ENCODE data around the gene MRC2. TPM values are rescaled to one million over a fixed set of nuclear protein-coding genes. Genes with fewer than 3 reads are reported as not detected.

Gene MRC2
- polyA plus RNA-seq, 1 experiment = 271 TPM

- no peak for DNase-seq (ENCODE audit: low read depth)
- Histone ChIP-seq H3K36me3 (ENCODE audit: control insufficient read depth, insufficient read depth, low read length) (no peaks in the 10 kb centered on the region), H3K4me3 (ENCODE audit: low read depth, low read length) (no peak overlapping the region), H3K27me3 (ENCODE audit: control insufficient read depth, insufficient read depth, low read length) (no peaks in the 10 kb centered on the region)
- CTCF ChIA-PET = no interaction called here
- TF ChIP-seq, protein P1, sequence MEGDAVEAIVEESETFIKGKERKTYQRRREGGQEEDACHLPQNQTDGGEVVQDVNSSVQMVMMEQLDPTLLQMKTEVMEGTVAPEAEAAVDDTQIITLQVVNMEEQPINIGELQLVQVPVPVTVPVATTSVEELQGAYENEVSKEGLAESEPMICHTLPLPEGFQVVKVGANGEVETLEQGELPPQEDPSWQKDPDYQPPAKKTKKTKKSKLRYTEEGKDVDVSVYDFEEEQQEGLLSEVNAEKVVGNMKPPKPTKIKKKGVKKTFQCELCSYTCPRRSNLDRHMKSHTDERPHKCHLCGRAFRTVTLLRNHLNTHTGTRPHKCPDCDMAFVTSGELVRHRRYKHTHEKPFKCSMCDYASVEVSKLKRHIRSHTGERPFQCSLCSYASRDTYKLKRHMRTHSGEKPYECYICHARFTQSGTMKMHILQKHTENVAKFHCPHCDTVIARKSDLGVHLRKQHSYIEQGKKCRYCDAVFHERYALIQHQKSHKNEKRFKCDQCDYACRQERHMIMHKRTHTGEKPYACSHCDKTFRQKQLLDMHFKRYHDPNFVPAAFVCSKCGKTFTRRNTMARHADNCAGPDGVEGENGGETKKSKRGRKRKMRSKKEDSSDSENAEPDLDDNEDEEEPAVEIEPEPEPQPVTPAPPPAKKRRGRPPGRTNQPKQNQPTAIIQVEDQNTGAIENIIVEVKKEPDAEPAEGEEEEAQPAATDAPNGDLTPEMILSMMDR (IDR thresholded peaks at IDR 0.05; ENCODE audit: insufficient read depth, low read depth, low read length) = no peak
- POLR2A ChIA-PET = interaction anchor here (0.5 to 0.6 kb wide), 2 partner anchors 16 to 36 kb away, joined by 3 read pairs; no protein-coding TSS in a partner anchor
Observed at GRCh38 chr17:62725791-62726249, 98.3 kb downstream of the MRC2 start.

- CTCF ChIA-PET = interaction anchor here (1.2 to 2.0 kb wide), 2 partner anchors 11 to 15 kb away, joined by 4 to 6 read pairs; no protein-coding TSS in a partner anchor
- no peaks in the 10 kb centered on the region for H3K36me3 ChIP-seq (ENCODE audit: control insufficient read depth, insufficient read depth, low read length)
- TF ChIP-seq, protein P1 (IDR thresholded peaks at IDR 0.05; ENCODE audit: insufficient read depth, low read depth, low read length) = no peak
- no peaks in the 10 kb centered on the region for H3K27me3 ChIP-seq (ENCODE audit: control insufficient read depth, insufficient read depth, low read length)
- DNase-seq (ENCODE audit: low read depth) = no peak
- POLR2A ChIA-PET = no interaction called here
- no peak overlapping the region for H3K4me3 ChIP-seq (ENCODE audit: low read depth, low read length)
Observed at GRCh38 chr17:62727916-62728672, 100.6 kb downstream of the MRC2 start.

- ChIA-PET CTCF (interaction anchor here (1.0 kb wide), 1 partner anchor 15 kb away, joined by 3 read pairs; no protein-coding TSS in a partner anchor), POLR2A (no interaction called here)
- no peak for DNase-seq (ENCODE audit: low read depth)
- no peaks in the 10 kb centered on the region for H3K36me3 ChIP-seq (ENCODE audit: control insufficient read depth, insufficient read depth, low read length)
- TF ChIP-seq, protein P1 (IDR thresholded peaks at IDR 0.05; ENCODE audit: insufficient read depth, low read depth, low read length) = no peak
- H3K27me3 ChIP-seq (ENCODE audit: control insufficient read depth, insufficient read depth, low read length) = no peaks in the 10 kb centered on the region
- H3K4me3 ChIP-seq (ENCODE audit: low read depth, low read length) = no peak overlapping the region
Observed at GRCh38 chr17:62732125-62732524, 104.7 kb downstream of the MRC2 start.

GRCh38 chr17:62735044-62735651 is 107.7 kb downstream of the MRC2 start:
- Histone ChIP-seq H3K4me3 (ENCODE audit: low read depth, low read length) (no peak overlapping the region), H3K36me3 (ENCODE audit: control insufficient read depth, insufficient read depth, low read length) (no peaks in the 10 kb centered on the region), H3K27me3 (ENCODE audit: control insufficient read depth, insufficient read depth, low read length) (no peaks in the 10 kb centered on the region)
- CTCF ChIA-PET = no interaction called here
- DNase-seq (ENCODE audit: low read depth) = no peak
- TF ChIP-seq, protein P1 (IDR thresholded peaks at IDR 0.05; ENCODE audit: insufficient read depth, low read depth, low read length) = no peak
- POLR2A ChIA-PET = interaction anchor here (0.6 kb wide), 1 partner anchor 88 kb away, joined by 3 read pairs; no protein-coding TSS in a partner anchor

GRCh38 chr17:62737513-62737912 is 110.0 kb downstream of the MRC2 start:
- ChIA-PET CTCF (no interaction called here), POLR2A (no interaction called here)
- H3K36me3 ChIP-seq (ENCODE audit: control insufficient read depth, insufficient read depth, low read length) = no peaks in the 10 kb centered on the region
- H3K4me3 ChIP-seq (ENCODE audit: low read depth, low read length) = no peak overlapping the region
- H3K27me3 ChIP-seq (ENCODE audit: control insufficient read depth, insufficient read depth, low read length) = no peaks in the 10 kb centered on the region
- no peak for DNase-seq (ENCODE audit: low read depth)
- TF ChIP-seq, protein P1 (IDR thresholded peaks at IDR 0.05; ENCODE audit: insufficient read depth, low read depth, low read length) = no peak

All from BJ (cell line).